GM12878 (cell line): ENCODE measurements around the gene GARS1. TPM values are rescaled to one million over a fixed set of nuclear protein-coding genes. Genes with fewer than 3 reads are reported as not detected.

Source experiments
- ATAC-seq: fragments of 200-7000 bp; cut with Tn5 transposase; 3 replicates; pipeline ENCODE4 v1.9.1; 2020; ENCODE audit warnings: mild to moderate bottlenecking, moderate library complexity
- BruUV-seq: library from RNA; stranded (reverse); fragments of 400-500 nt; replicated peaks from 2 replicates; lab custom pipeline; 2021; lab: Mats Ljungman, UMichigan
- CTCF ChIA-PET: fragments of 300-600 bp; sonication (Branson Sonifier 250); formaldehyde crosslinking; extraction: SDS; loops from one replicate; lab custom pipeline; 2021; ENCODE audit warnings: inconsistent platforms; lab: Yijun Ruan, JAX
- POLR2A ChIA-PET: fragments of 350-600 bp; formaldehyde crosslinking; extraction: SDS; loops from one replicate; lab custom pipeline; 2021; ENCODE audit warnings: inconsistent platforms; lab: Charles Lee
- RAD21 ChIA-PET: fragments of 300-600 bp; sonication (Branson Sonifier 250); formaldehyde crosslinking; loops from one replicate; lab custom pipeline; 2023; ENCODE audit warnings: antibody characterized with exemption; ENCODE audit not compliant: unreplicated experiment; lab: Charles Lee
- SMC1A ChIA-PET: fragments of 300-600 bp; sonication (Branson Sonifier 250); formaldehyde crosslinking; loops from one replicate; lab custom pipeline; 2023; ENCODE audit not compliant: unreplicated experiment, uncharacterized antibody; lab: Charles Lee
- DNase-seq: peaks from one replicate; pipeline ENCODE4 v3.0.0-alpha.2; 2011; ENCODE audit warnings: low read depth, low spot score
- FAIRE-seq: peaks from 3 replicates; lab custom pipeline; 2011; peaks lifted over from hg19 to GRCh38; lab: Jason Lieb, UNC
- H2AFZ ChIP-seq: 2 replicates; pipeline ENCODE4 v1.6.0; 2011; ENCODE audit warnings: low read depth, low read length, control low read depth; ENCODE audit not compliant: control insufficient read depth
- H3K27ac ChIP-seq: 2 replicates; pipeline ENCODE4 v1.5.1; 2011; ENCODE audit warnings: control low read depth; ENCODE audit not compliant: control insufficient read depth, insufficient read depth
- H3K27me3 ChIP-seq, 2 experiments: replicated peaks in 1 of 2; 2 replicates each; pipeline versions ENCODE4 v1.6.0 to v1.6.1; 2011; ENCODE audit warnings: low read length in 1 of 2; ENCODE audit not compliant: control insufficient read depth in 2 of 2, insufficient read depth in 2 of 2
- H3K36me3 ChIP-seq, 2 experiments: 2 replicates each; pipeline ENCODE4 v1.5.1; 2011; ENCODE audit warnings: low read length in 1 of 2; ENCODE audit not compliant: control insufficient read depth in 2 of 2, insufficient read depth in 2 of 2
- H3K4me1 ChIP-seq: 2 replicates; pipeline ENCODE4 v1.6.1; 2011; ENCODE audit warnings: mild to moderate bottlenecking, low read length, moderate library complexity, mixed read lengths; ENCODE audit not compliant: control insufficient read depth, insufficient read depth
- H3K4me2 ChIP-seq: 2 replicates; pipeline ENCODE4 v1.6.0; 2011; ENCODE audit warnings: control low read depth; ENCODE audit not compliant: control insufficient read depth, insufficient read depth
- H3K4me3 ChIP-seq: fragments of 200-600 bp; sonication (generic); 2 replicates; pipeline ENCODE4 v1.5.1; 2016
- H3K79me2 ChIP-seq: 2 replicates; pipeline ENCODE4 v1.6.0; 2011; ENCODE audit warnings: low read length; ENCODE audit not compliant: control insufficient read depth, insufficient read depth
- H3K9ac ChIP-seq: 2 replicates; pipeline ENCODE4 v1.8.0; 2011; ENCODE audit warnings: low read length, control low read depth, mixed read lengths; ENCODE audit not compliant: control insufficient read depth, insufficient read depth
- H3K9me3 ChIP-seq: replicated peaks from 3 replicates; pipeline ENCODE4 v1.5.1; 2011; ENCODE audit warnings: mild to moderate bottlenecking, low read length; ENCODE audit not compliant: control insufficient read depth, insufficient read depth
- H4K20me1 ChIP-seq: 2 replicates; pipeline ENCODE4 v1.6.0; 2011; ENCODE audit not compliant: control insufficient read depth, insufficient read depth
- BMI1 ChIP-seq: fragments of 450-650 bp; IDR thresholded peaks from 2 replicates; pipeline ENCODE4 v1.6.1; 2016; ENCODE audit warnings: mild to moderate bottlenecking, moderate library complexity, borderline replicate concordance
- CREM ChIP-seq: IDR thresholded peaks from 2 replicates; pipeline ENCODE4 v1.6.1; 2014; ENCODE audit warnings: antibody characterized with exemption, low read depth
- FOXK2 ChIP-seq: fragments of 450-650 bp; IDR thresholded peaks from 2 replicates; pipeline ENCODE4 v1.6.1; 2017; ENCODE audit warnings: mild to moderate bottlenecking, moderate library complexity
- MTA2 ChIP-seq: fragments of 450-650 bp; IDR thresholded peaks from 2 replicates; pipeline ENCODE4 v1.6.1; 2016; ENCODE audit warnings: low read depth, mild to moderate bottlenecking, moderate library complexity
- PAX8 ChIP-seq: fragments of 450-650 bp; IDR thresholded peaks from 2 replicates; pipeline ENCODE4 v1.6.1; 2017; ENCODE audit warnings: mild to moderate bottlenecking, moderate library complexity
- POLR2A ChIP-seq: IDR thresholded peaks from 2 replicates; pipeline ENCODE4 v1.6.1; 2011; ENCODE audit warnings: low read depth, mild to moderate bottlenecking, low read length
- SIX5 ChIP-seq: IDR thresholded peaks from 2 replicates; pipeline ENCODE4 v1.6.1; 2011; ENCODE audit warnings: mild to moderate bottlenecking, low read depth, low read length, moderate library complexity; ENCODE audit not compliant: severe bottlenecking
- SREBF1 ChIP-seq: IDR thresholded peaks from 2 replicates; pipeline ENCODE4 v1.6.1; 2012; ENCODE audit warnings: mild to moderate bottlenecking, low read length
- SUPT20H ChIP-seq: IDR thresholded peaks from 2 replicates; pipeline ENCODE4 v1.6.1; 2011; ENCODE audit warnings: low read depth, mild to moderate bottlenecking, low read length, moderate library complexity, borderline replicate concordance; ENCODE audit not compliant: control insufficient read depth
- TARDBP ChIP-seq: IDR thresholded peaks from 2 replicates; pipeline ENCODE4 v1.6.1; 2016; ENCODE audit warnings: borderline replicate concordance
- ZNF274 ChIP-seq: IDR thresholded peaks from one replicate; pipeline ENCODE4 v1.8.0; 2011; ENCODE audit not compliant: insufficient read length, insufficient read depth
- WGBS: methylation state at CpG from one replicate; pipeline ENCODE4 v1.1.6; 2016; ENCODE audit warnings: low lambda C conversion rate; ENCODE audit not compliant: insufficient replicate concordance, insufficient coverage; ENCODE audit errors: missing lambda C conversion rate; 5-methylcytosine and 5-hydroxymethylcytosine counted together
- in situ Hi-C: fragments of 300-500 bp; cut with MboI; formaldehyde crosslinking; loops from 9 replicates; pipeline ENCODE4 v1.14.3; 2018; ENCODE audit warnings: mixed read lengths
- intact Hi-C: fragments of 100-400 bp; cut with micrococcal nuclease; formaldehyde crosslinking; loops from one replicate; pipeline ENCODE4 v1.14.2; 2022; ENCODE audit not compliant: unreplicated experiment
- polyA plus RNA-seq, 11 experiments: library from polyadenylated mRNA; depleted of rRNA in 4 of 11; unstranded in 6 of 11; stranded (reverse) in 5 of 11; fragments of >200 nt; fragmentation: Nextera tagmentation in 4 of 11; fragmentation: Illumina TruSeq in 1 of 11; extraction: Ambion mirVana in 4 of 11; extraction: Trizol in 1 of 11; gene quantifications; 1 replicate in 1 of 11; 2 replicates in 10 of 11; pipeline versions ENCODE4 v1.2.1 to v1.2.3, GENCODE V29; 2011 to 2016; ENCODE audit warnings: inconsistent platforms in 2 of 11, missing spikeins in 2 of 11, low read depth in 1 of 11
- total RNA-seq, 4 experiments: library from RNA; depleted of rRNA in 3 of 4; stranded (reverse); fragments of >200 nt in 3 of 4; fragmentation: Illumina TruSeq in 1 of 4; extraction: Trizol in 1 of 4; gene quantifications; 2 replicates each; pipeline versions ENCODE4 v1.2.1 to v1.2.3, GENCODE V29; 2013 to 2021
- TF ChIP-seq, protein P1 (sequence below): IDR thresholded peaks from 2 replicates; pipeline ENCODE4 v1.6.1; 2011; ENCODE audit warnings: low read depth, mild to moderate bottlenecking, low read length, moderate library complexity, borderline replicate concordance; ENCODE audit errors: extremely low read depth
- TF ChIP-seq, protein P2 (sequence below): fragments of 450-650 bp; IDR thresholded peaks from 2 replicates; pipeline ENCODE4 v1.6.1; 2016; ENCODE audit warnings: mild to moderate bottlenecking, moderate library complexity, borderline replicate concordance
- TF ChIP-seq, protein P3 (sequence below): fragments of 450-650 bp; IDR thresholded peaks from 2 replicates; pipeline ENCODE4 v1.6.1; 2018; ENCODE audit warnings: mild to moderate bottlenecking, low read depth, moderate library complexity; ENCODE audit not compliant: partially characterized antibody
- TF ChIP-seq, protein P4 (sequence below): fragments of 150-350 bp; IDR thresholded peaks from 2 replicates; pipeline ENCODE4 v1.6.1; 2014; ENCODE audit warnings: mild to moderate bottlenecking, low read depth, low read length

GARS1 gene
- total and polyA plus RNA-seq, 10 of the 15 experiments (the other 5 are each of a cell fraction or from before 2014, with no cell fraction given), result 120 to 361 (median 187) TPM

DNA sequence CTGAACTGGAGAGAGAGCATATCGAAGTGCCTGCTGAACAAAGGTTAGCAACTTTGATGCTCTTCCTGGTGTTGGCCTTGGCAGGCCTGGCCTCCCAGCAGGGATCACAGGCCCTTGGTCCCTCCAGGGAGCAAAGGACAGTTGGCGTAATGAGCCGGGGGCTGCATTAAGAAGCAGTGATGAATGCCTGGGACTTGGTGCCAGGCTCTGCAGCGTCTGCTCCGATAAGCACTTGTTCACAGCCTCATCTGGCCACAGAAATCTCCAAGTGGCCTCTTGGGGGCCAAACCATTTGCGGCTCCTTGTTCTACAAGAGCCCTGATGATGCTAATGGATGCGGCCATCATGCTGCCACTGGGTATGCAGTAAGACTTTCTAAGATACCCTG is 55.7 kb downstream of the GARS1 start (continued):
- TF ChIP-seq, protein P1, sequence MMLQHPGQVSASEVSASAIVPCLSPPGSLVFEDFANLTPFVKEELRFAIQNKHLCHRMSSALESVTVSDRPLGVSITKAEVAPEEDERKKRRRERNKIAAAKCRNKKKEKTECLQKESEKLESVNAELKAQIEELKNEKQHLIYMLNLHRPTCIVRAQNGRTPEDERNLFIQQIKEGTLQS, result no peak
- TF ChIP-seq SUPT20H, result no peak
- TF ChIP-seq, all 136 proteins: peak for 0

DNA sequence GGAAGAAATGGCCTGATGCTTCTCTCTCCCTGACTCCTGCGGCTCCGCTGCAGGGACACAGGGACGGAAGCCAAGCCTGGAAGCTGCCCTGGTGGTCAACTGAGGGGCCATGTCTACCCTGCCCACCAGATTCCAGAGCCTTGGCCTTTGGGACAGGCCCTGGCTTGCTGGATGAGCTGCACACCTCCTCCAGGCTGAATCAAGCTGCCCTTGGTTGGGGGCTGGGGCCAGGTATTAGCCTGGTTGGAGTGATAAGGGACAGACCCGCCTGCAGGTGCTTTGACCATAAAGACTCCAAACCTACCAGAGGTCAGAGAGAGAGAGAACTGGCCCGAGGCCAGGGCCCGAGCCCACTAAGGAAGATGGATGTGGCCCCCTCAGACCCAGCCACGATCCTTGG is 57.5 kb downstream of the GARS1 start:
- Histone ChIP-seq H3K79me2 (no peaks in the 10 kb centered on the region), H3K4me1 (no peaks in the 10 kb centered on the region), H2AFZ (no peak overlapping the region), H3K9ac (no peak overlapping the region), H3K27me3 (no peaks in the 10 kb centered on the region), H3K4me2 (no peak overlapping the region), H3K36me3 (peaks cover 0 to 2% of the 10 kb centered on the region in 2 experiments; a peak in 2 of 4 replicates), H3K4me3 (no peak overlapping the region), H3K9me3 (no peaks in the 10 kb centered on the region), H4K20me1 (no peaks in the 10 kb centered on the region), H3K27ac (no peak overlapping the region)
- DNase-seq (no peak), ATAC-seq (no peak), FAIRE-seq (no peak)
- BruUV-seq, result no TSS peak
- in situ Hi-C loops (no loop called here), intact Hi-C loops (no loop called here)
- ChIA-PET SMC1A (no interaction called here), POLR2A (no interaction called here), RAD21 (no interaction called here), CTCF (no interaction called here)
- 55% methylated on average over 7 of the region's 7 CpGs for WGBS
- TF ChIP-seq, protein P2, sequence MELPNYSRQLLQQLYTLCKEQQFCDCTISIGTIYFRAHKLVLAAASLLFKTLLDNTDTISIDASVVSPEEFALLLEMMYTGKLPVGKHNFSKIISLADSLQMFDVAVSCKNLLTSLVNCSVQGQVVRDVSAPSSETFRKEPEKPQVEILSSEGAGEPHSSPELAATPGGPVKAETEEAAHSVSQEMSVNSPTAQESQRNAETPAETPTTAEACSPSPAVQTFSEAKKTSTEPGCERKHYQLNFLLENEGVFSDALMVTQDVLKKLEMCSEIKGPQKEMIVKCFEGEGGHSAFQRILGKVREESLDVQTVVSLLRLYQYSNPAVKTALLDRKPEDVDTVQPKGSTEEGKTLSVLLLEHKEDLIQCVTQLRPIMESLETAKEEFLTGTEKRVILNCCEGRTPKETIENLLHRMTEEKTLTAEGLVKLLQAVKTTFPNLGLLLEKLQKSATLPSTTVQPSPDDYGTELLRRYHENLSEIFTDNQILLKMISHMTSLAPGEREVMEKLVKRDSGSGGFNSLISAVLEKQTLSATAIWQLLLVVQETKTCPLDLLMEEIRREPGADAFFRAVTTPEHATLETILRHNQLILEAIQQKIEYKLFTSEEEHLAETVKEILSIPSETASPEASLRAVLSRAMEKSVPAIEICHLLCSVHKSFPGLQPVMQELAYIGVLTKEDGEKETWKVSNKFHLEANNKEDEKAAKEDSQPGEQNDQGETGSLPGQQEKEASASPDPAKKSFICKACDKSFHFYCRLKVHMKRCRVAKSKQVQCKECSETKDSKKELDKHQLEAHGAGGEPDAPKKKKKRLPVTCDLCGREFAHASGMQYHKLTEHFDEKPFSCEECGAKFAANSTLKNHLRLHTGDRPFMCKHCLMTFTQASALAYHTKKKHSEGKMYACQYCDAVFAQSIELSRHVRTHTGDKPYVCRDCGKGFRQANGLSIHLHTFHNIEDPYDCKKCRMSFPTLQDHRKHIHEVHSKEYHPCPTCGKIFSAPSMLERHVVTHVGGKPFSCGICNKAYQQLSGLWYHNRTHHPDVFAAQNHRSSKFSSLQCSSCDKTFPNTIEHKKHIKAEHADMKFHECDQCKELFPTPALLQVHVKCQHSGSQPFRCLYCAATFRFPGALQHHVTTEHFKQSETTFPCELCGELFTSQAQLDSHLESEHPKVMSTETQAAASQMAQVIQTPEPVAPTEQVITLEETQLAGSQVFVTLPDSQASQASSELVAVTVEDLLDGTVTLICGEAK, result no peak
- TF ChIP-seq SIX5 (no peak), BMI1 (no peak), TARDBP (no peak), POLR2A (no peak), CREM (no peak), FOXK2 (no peak), SREBF1 (no peak), PAX8 (no peak), ZNF274 (no peak), MTA2 (no peak)
- TF ChIP-seq, protein P3, sequence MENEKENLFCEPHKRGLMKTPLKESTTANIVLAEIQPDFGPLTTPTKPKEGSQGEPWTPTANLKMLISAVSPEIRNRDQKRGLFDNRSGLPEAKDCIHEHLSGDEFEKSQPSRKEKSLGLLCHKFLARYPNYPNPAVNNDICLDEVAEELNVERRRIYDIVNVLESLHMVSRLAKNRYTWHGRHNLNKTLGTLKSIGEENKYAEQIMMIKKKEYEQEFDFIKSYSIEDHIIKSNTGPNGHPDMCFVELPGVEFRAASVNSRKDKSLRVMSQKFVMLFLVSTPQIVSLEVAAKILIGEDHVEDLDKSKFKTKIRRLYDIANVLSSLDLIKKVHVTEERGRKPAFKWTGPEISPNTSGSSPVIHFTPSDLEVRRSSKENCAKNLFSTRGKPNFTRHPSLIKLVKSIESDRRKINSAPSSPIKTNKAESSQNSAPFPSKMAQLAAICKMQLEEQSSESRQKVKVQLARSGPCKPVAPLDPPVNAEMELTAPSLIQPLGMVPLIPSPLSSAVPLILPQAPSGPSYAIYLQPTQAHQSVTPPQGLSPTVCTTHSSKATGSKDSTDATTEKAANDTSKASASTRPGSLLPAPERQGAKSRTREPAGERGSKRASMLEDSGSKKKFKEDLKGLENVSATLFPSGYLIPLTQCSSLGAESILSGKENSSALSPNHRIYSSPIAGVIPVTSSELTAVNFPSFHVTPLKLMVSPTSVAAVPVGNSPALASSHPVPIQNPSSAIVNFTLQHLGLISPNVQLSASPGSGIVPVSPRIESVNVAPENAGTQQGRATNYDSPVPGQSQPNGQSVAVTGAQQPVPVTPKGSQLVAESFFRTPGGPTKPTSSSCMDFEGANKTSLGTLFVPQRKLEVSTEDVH, result no peak
- TF ChIP-seq, protein P1, result no peak
- TF ChIP-seq, protein P4, sequence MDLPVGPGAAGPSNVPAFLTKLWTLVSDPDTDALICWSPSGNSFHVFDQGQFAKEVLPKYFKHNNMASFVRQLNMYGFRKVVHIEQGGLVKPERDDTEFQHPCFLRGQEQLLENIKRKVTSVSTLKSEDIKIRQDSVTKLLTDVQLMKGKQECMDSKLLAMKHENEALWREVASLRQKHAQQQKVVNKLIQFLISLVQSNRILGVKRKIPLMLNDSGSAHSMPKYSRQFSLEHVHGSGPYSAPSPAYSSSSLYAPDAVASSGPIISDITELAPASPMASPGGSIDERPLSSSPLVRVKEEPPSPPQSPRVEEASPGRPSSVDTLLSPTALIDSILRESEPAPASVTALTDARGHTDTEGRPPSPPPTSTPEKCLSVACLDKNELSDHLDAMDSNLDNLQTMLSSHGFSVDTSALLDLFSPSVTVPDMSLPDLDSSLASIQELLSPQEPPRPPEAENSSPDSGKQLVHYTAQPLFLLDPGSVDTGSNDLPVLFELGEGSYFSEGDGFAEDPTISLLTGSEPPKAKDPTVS, result no peak
